ENCODE measurements around the gene UBLCP1.
"Not testable (repeated sequence)": the region's sequence is repeated elsewhere in the genome, so short reads cannot be mapped to it uniquely, and the experiment has no call there.

The UBLCP1 gene

GRCh38 chr5:159249158-159249557, 13.9 kb upstream of the UBLCP1 start:
- H3K4me1 ChIP-seq (ENCODE audit: control insufficient read depth, insufficient read depth, low read length, poor library complexity, severe bottlenecking) = no peaks in the 10 kb centered on the region
- no peak overlapping the region for H3K27ac ChIP-seq (ENCODE audit: low read depth, low read length, severe bottlenecking)
- no CpG with 5 or more reads among the region's 2 CpGs for WGBS, 2 experiments (ENCODE audit: insufficient coverage in 2 of 2)
- no peaks in the 10 kb centered on the region for H3K9me3 ChIP-seq (ENCODE audit: control insufficient read depth, low read length)
- H3K36me3 ChIP-seq (ENCODE audit: control insufficient read depth, insufficient read depth, low read length) = no peaks in the 10 kb centered on the region
- no peak overlapping the region for H3K4me3 ChIP-seq (ENCODE audit: extremely low read depth, insufficient read depth, low read length, poor library complexity, severe bottlenecking)

DNA sequence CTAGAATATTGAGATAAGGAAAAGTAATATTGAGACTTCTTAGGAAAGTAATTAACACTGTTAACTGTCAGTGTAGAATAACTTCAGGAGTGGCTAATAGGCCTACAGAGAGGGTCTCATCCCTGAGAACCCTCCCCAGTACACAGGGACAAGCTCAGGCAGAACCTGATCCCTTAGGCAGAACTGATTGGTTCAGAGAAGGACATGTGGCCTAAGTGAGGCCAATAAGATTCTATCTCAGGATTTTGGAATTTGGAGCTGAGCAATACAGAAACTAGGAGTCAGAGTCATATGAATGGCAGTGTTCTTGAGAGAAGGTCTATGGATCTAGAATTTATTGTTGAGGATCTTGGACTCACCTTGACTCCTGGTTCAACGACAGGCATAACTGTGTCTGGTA, 10.9 kb upstream of the UBLCP1 start:
- H3K4me1 ChIP-seq (ENCODE audit: control insufficient read depth, insufficient read depth, low read length, poor library complexity, severe bottlenecking) = no peaks in the 10 kb centered on the region
- H3K36me3 ChIP-seq (ENCODE audit: control insufficient read depth, insufficient read depth, low read length) = no peaks in the 10 kb centered on the region
- H3K4me3 ChIP-seq (ENCODE audit: extremely low read depth, insufficient read depth, low read length, poor library complexity, severe bottlenecking) = no peak overlapping the region
- no peak overlapping the region for H3K27ac ChIP-seq (ENCODE audit: low read depth, low read length, severe bottlenecking)
- no peaks in the 10 kb centered on the region for H3K9me3 ChIP-seq (ENCODE audit: control insufficient read depth, low read length)
- WGBS, 2 experiments (ENCODE audit: insufficient coverage in 2 of 2) = 0% methylated on average over 1 of the region's 1 CpG; no CpG with 5 or more reads in 1 of the 2 experiments

DNA sequence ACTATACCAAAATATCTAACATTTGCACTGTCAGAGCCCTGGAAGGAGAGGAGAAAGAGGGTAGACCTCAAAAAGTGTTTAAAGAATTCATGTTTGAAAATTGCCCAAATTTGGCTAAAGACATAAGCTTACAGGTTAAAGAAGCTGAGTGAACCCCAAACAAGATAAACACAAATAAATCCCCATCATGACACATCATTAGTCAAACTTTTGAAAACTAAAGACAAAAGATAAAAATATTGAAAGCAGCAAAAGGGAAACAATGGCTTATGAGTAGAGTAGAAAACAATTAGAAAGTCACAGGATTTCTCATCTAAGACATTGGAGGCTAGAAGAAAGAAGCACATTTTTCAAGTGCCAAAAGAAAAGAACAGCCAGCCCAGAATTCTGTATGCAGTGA, 6.1 kb upstream of the UBLCP1 start:
- no peaks in the 10 kb centered on the region for H3K9me3 ChIP-seq (ENCODE audit: control insufficient read depth, low read length)

DNA sequence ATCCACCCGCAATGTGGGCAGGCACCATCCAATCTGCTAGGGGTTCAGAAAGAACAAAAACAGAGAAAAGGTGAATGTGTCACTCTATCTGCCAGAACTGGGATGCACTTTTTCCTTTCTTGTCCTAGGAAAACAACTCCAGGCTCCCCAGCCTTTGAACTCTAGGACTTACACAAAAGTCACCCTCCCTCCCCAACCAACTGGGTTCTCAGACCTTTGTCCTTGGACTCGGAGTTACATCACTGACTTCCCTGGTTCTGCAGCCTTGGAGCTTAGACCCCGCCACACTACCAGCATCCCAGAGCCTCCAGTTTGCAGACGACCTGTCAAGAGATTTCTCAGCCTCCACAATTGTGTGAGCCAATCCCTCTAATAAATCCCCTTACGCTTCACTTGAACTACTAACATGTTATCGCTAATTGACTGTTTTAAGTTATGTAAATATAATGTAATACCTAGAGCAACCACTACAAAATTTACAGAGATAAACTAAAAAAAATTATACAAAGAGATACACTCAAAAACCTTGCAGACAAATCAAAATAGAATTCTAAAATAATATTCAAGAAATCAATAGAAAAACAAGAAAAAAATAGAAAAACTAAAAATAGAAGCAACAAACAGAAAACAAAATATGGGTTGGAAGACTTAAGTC, 5.3 kb upstream of the UBLCP1 start:
- H3K9me3 ChIP-seq (ENCODE audit: control insufficient read depth, low read length) = no peaks in the 10 kb centered on the region
- no peaks in the 10 kb centered on the region for H3K4me1 ChIP-seq (ENCODE audit: control insufficient read depth, insufficient read depth, low read length, poor library complexity, severe bottlenecking)
- H3K4me3 ChIP-seq (ENCODE audit: extremely low read depth, insufficient read depth, low read length, poor library complexity, severe bottlenecking) = no peak overlapping the region
- H3K36me3 ChIP-seq (ENCODE audit: control insufficient read depth, insufficient read depth, low read length) = no peaks in the 10 kb centered on the region
- WGBS, 2 experiments (ENCODE audit: insufficient coverage in 2 of 2) = 74 to 81% methylated on average over 3 to 4 of the region's 6 CpGs
- no peak overlapping the region for H3K27ac ChIP-seq (ENCODE audit: low read depth, low read length, severe bottlenecking)

More for the DNA sequence above, 6.1 kb upstream of the UBLCP1 start:
- H3K4me1 ChIP-seq (ENCODE audit: control insufficient read depth, insufficient read depth, low read length, poor library complexity, severe bottlenecking) = no peaks in the 10 kb centered on the region
- no peaks in the 10 kb centered on the region for H3K36me3 ChIP-seq (ENCODE audit: control insufficient read depth, insufficient read depth, low read length)
- no peak overlapping the region for H3K4me3 ChIP-seq (ENCODE audit: extremely low read depth, insufficient read depth, low read length, poor library complexity, severe bottlenecking)
- H3K27ac ChIP-seq (ENCODE audit: low read depth, low read length, severe bottlenecking) = no peak overlapping the region

DNA sequence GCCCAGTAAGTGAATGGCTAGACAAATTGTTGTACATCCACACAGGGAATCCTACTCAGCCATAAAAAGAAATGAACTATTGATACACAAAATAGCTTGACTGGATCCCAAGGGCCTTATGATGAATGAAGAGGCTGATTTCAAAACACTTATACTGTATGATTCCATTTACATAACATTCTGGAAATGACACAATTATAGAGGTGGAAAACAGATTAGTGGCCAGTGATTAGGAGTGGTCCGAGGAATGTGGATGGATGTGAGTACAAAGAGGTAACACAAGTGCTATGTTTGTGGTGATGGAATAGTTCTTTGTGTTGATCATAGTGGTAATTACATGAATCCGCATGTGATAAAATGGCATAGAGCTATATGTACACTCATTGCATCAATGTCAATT, 4.7 kb upstream of the UBLCP1 start:
- H3K27ac ChIP-seq (ENCODE audit: low read depth, low read length, severe bottlenecking) = no peak overlapping the region
- no peaks in the 10 kb centered on the region for H3K36me3 ChIP-seq (ENCODE audit: control insufficient read depth, insufficient read depth, low read length)
- H3K4me1 ChIP-seq (ENCODE audit: control insufficient read depth, insufficient read depth, low read length, poor library complexity, severe bottlenecking) = no peaks in the 10 kb centered on the region
- no peaks in the 10 kb centered on the region for H3K9me3 ChIP-seq (ENCODE audit: control insufficient read depth, low read length)
- WGBS, 2 experiments (ENCODE audit: insufficient coverage in 2 of 2) = 100% methylated on average over 1 of the region's 2 CpGs; no CpG with 5 or more reads in 1 of the 2 experiments
- H3K4me3 ChIP-seq (ENCODE audit: extremely low read depth, insufficient read depth, low read length, poor library complexity, severe bottlenecking) = no peak overlapping the region

- not testable (repeated sequence) for H3K4me3 ChIP-seq (ENCODE audit: extremely low read depth, insufficient read depth, low read length, poor library complexity, severe bottlenecking); H3K36me3 ChIP-seq (ENCODE audit: control insufficient read depth, insufficient read depth, low read length); H3K4me1 ChIP-seq (ENCODE audit: control insufficient read depth, insufficient read depth, low read length, poor library complexity, severe bottlenecking); H3K9me3 ChIP-seq (ENCODE audit: control insufficient read depth, low read length); H3K27ac ChIP-seq (ENCODE audit: low read depth, low read length, severe bottlenecking)
- 78 to 83% methylated on average over 3 of the region's 4 CpGs for WGBS, 2 experiments (ENCODE audit: insufficient coverage in 2 of 2)
These were observed 2.9 kb upstream of the UBLCP1 start for GRCh38 chr5:159260212-159260611.

DNA sequence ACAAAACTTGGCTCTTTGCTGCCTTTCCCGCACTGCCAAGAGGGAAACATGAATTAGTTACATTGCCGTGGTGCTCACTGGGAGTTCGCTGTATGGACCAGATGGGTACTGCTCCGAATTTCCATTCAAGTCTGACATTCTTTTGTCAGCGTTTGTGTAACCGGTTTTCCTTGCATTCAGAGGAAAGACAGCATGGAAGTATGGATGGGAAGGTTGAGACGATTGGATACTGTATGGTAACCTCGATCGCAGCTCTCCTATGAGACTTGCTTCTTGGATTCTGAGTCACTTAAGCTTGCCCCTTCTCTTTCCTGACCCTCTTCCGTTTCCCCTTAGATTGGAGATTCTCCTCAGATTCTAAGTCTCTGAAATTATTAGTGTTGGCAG, 625 bp upstream of the UBLCP1 start:
- Histone ChIP-seq H3K4me1 (ENCODE audit: control insufficient read depth, insufficient read depth, low read length, poor library complexity, severe bottlenecking) (peaks cover 6% of the 10 kb centered on the region), H3K9me3 (ENCODE audit: control insufficient read depth, low read length) (no peaks in the 10 kb centered on the region), H3K36me3 (ENCODE audit: control insufficient read depth, insufficient read depth, low read length) (peaks cover 26% of the 10 kb centered on the region), H3K4me3 (ENCODE audit: extremely low read depth, insufficient read depth, low read length, poor library complexity, severe bottlenecking) (peak overlapping the region; percentile 90), H3K27ac (ENCODE audit: low read depth, low read length, severe bottlenecking) (peak overlapping the region; percentile 85)
- 57 to 58% methylated on average over 6 to 10 of the region's 10 CpGs for WGBS, 2 experiments (ENCODE audit: insufficient coverage in 2 of 2)

DNA sequence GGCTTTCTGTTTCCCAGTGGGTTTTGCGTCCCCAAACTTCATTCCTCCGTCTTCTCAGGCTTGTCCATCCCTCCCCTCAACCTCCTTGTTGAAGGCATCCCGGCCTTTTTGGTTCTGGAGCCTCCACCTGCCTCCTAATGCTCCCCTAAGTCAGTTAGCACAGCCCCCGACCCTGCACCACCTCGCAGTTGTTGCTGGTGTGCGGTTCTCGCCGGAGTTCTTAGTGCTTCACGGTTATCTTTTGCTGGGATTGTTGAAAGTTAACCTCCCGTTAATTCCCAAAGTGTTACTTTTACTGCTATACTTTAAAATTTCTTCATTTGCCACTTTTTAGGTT, 447 bp downstream of the UBLCP1 start:
- no peak overlapping the region for H3K27ac ChIP-seq (ENCODE audit: low read depth, low read length, severe bottlenecking)
- peaks cover 28% of the 10 kb centered on the region for H3K36me3 ChIP-seq (ENCODE audit: control insufficient read depth, insufficient read depth, low read length)
- WGBS, 2 experiments (ENCODE audit: insufficient coverage in 2 of 2) = 3 to 6% methylated on average over 3 to 10 of the region's 10 CpGs
- no peaks in the 10 kb centered on the region for H3K9me3 ChIP-seq (ENCODE audit: control insufficient read depth, low read length)
- H3K4me1 ChIP-seq (ENCODE audit: control insufficient read depth, insufficient read depth, low read length, poor library complexity, severe bottlenecking) = peaks cover 6% of the 10 kb centered on the region
- H3K4me3 ChIP-seq (ENCODE audit: extremely low read depth, insufficient read depth, low read length, poor library complexity, severe bottlenecking) = peak overlapping the region; percentile 90

DNA sequence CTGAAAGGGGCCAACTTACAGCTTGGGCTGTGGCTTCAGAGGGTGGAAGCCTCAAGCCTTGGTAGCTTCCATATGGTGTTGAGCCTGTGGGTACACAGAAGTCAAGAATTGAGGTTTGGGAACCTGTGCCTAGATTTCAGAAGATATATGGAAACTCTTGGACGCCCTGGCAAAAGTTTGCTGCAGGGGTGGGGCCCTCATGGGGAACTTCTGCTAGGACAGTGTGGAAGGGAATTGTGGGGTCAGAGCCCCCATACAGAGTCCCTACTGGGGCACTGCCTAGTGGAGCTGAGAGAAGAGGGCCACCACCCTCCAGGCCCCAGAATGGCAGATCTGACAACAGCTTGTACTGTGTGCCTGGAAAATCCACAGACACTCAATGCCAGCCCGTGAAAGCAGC, 3.7 kb downstream of the UBLCP1 start:
- not testable (repeated sequence) for H3K4me3 ChIP-seq (ENCODE audit: extremely low read depth, insufficient read depth, low read length, poor library complexity, severe bottlenecking); H3K27ac ChIP-seq (ENCODE audit: low read depth, low read length, severe bottlenecking); H3K9me3 ChIP-seq (ENCODE audit: control insufficient read depth, low read length); H3K4me1 ChIP-seq (ENCODE audit: control insufficient read depth, insufficient read depth, low read length, poor library complexity, severe bottlenecking)
- 94 to 100% methylated on average over 1 to 2 of the region's 2 CpGs for WGBS, 2 experiments (ENCODE audit: insufficient coverage in 2 of 2)
- H3K36me3 ChIP-seq (ENCODE audit: control insufficient read depth, insufficient read depth, low read length) = peaks cover 43% of the 10 kb centered on the region

- no peaks in the 10 kb centered on the region for H3K9me3 ChIP-seq (ENCODE audit: control insufficient read depth, low read length)
- peaks cover 57% of the 10 kb centered on the region for H3K36me3 ChIP-seq (ENCODE audit: control insufficient read depth, insufficient read depth, low read length)
- no peak overlapping the region for H3K27ac ChIP-seq (ENCODE audit: low read depth, low read length, severe bottlenecking)
- no peaks in the 10 kb centered on the region for H3K4me1 ChIP-seq (ENCODE audit: control insufficient read depth, insufficient read depth, low read length, poor library complexity, severe bottlenecking)
- no peak overlapping the region for H3K4me3 ChIP-seq (ENCODE audit: extremely low read depth, insufficient read depth, low read length, poor library complexity, severe bottlenecking)
- WGBS, 2 experiments (ENCODE audit: insufficient coverage in 2 of 2) = no CpG with 5 or more reads among the region's 2 CpGs
These were observed 6.6 kb downstream of the UBLCP1 start for GRCh38 chr5:159269723-159270122.

- no peak overlapping the region for H3K4me3 ChIP-seq (ENCODE audit: extremely low read depth, insufficient read depth, low read length, poor library complexity, severe bottlenecking)
- H3K36me3 ChIP-seq (ENCODE audit: control insufficient read depth, insufficient read depth, low read length) = peaks cover 49% of the 10 kb centered on the region
- H3K9me3 ChIP-seq (ENCODE audit: control insufficient read depth, low read length) = no peaks in the 10 kb centered on the region
- H3K27ac ChIP-seq (ENCODE audit: low read depth, low read length, severe bottlenecking) = no peak overlapping the region
- H3K4me1 ChIP-seq (ENCODE audit: control insufficient read depth, insufficient read depth, low read length, poor library complexity, severe bottlenecking) = no peaks in the 10 kb centered on the region
These were observed 10.8 kb downstream of the UBLCP1 start for GRCh38 chr5:159273923-159274322.
